ENCODE data around the gene PCYOX1L.

The PCYOX1L gene

GRCh38 chr5:149410071-149410470 lies 52.2 kb downstream of the PCYOX1L start:
- DNase-seq, result no peak

- no peak for DNase-seq
These were observed 53.0 kb downstream of the PCYOX1L start for GRCh38 chr5:149410721-149411432.

- DNase-seq, result no peak
These were observed 54.1 kb downstream of the PCYOX1L start for GRCh38 chr5:149411738-149412519.

- DNase-seq, result no peak
These were observed 55.1 kb downstream of the PCYOX1L start for GRCh38 chr5:149412783-149413476.

GRCh38 chr5:149413477-149414210 lies 55.8 kb downstream of the PCYOX1L start:
- DNase-seq, result no peak

- DNase-seq, result peak; percentile 73
These were observed 56.7 kb downstream of the PCYOX1L start for GRCh38 chr5:149414405-149415065.

- DNase-seq, result no peak
These were observed 57.5 kb downstream of the PCYOX1L start for GRCh38 chr5:149415066-149415967.

GRCh38 chr5:149416987-149417710 lies 59.3 kb downstream of the PCYOX1L start:
- DNase-seq, result peak; percentile 70

- DNase-seq, result no peak
These were observed 60.0 kb downstream of the PCYOX1L start for GRCh38 chr5:149417711-149418368.

- no peak for DNase-seq
These were observed 61.2 kb downstream of the PCYOX1L start for GRCh38 chr5:149418910-149419531.
